HepG2 (cell line): ENCODE measurements around the gene ASZ1. TPM values are rescaled to one million over a fixed set of nuclear protein-coding genes. Genes with fewer than 3 reads are reported as not detected.

Experiments
- ATAC-seq: fragments of 200-7000 bp; cut with Tn5 transposase; 3 replicates; pipeline ENCODE4 v1.9.1; 2020; ENCODE audit warnings: mild to moderate bottlenecking, moderate library complexity
- BruUV-seq: library from RNA; stranded (reverse); fragments of 400-500 nt; replicated peaks from 2 replicates; lab custom pipeline; 2021; lab: Mats Ljungman, UMichigan
- CTCF ChIA-PET: fragments of 300-600 bp; formaldehyde crosslinking; extraction: SDS; loops from one replicate; lab custom pipeline; 2021; ENCODE audit warnings: low total read pairs, inconsistent platforms, low intra/inter-chr PET ratio; lab: Yijun Ruan, JAX
- POLR2A ChIA-PET: fragments of 350-600 bp; sonication (Branson Sonifier 250); formaldehyde crosslinking; loops from one replicate; lab custom pipeline; 2020; ENCODE audit warnings: antibody characterized with exemption, inconsistent platforms; lab: Yijun Ruan, JAX
- DNase-seq: peaks from one replicate; pipeline ENCODE4 v3.0.0-alpha.2; 2015; ENCODE audit warnings: low spot score
- FAIRE-seq: peaks from 3 replicates; lab custom pipeline; 2011; peaks lifted over from hg19 to GRCh38; lab: Jason Lieb, UNC
- H2AFZ ChIP-seq: one replicate; pipeline ENCODE4 v1.6.1; 2011; ENCODE audit warnings: low read length, inconsistent platforms
- H3K27ac ChIP-seq: fragments of 300-600 bp; 3 replicates; pipeline ENCODE4 v1.8.0; 2011; ENCODE audit warnings: mixed run types, mild to moderate bottlenecking, mixed read lengths, low read length, inconsistent platforms; ENCODE audit not compliant: insufficient read depth; ENCODE audit errors: extremely low read length
- H3K27me3 ChIP-seq, 2 experiments: fragments of 200-600 bp in 1 of 2; 2 replicates in 1 of 2; 3 replicates in 1 of 2; pipeline versions ENCODE4 v1.6.0 to v1.8.0; 2011; ENCODE audit warnings: low read length in 2 of 2, mild to moderate bottlenecking in 2 of 2, moderate library complexity in 2 of 2, inconsistent platforms in 1 of 2; ENCODE audit not compliant: insufficient read depth in 2 of 2, control insufficient read depth in 1 of 2
- H3K36me3 ChIP-seq, 2 experiments: fragments of 200-600 bp in 1 of 2; replicated peaks in 1 of 2; 2 replicates in 1 of 2; 3 replicates in 1 of 2; pipeline versions ENCODE4 v1.5.1 to v1.8.0; 2011; ENCODE audit warnings: low read length in 2 of 2, inconsistent platforms in 1 of 2; ENCODE audit not compliant: insufficient read depth in 2 of 2, control insufficient read depth in 1 of 2
- H3K4me1 ChIP-seq: 2 replicates; pipeline ENCODE4 v1.5.1; 2012; ENCODE audit warnings: low read length, inconsistent platforms; ENCODE audit not compliant: insufficient read depth
- H3K4me2 ChIP-seq: 2 replicates; pipeline ENCODE4 v1.6.0; 2011; ENCODE audit warnings: low read depth, low read length, inconsistent platforms
- H3K4me3 ChIP-seq, 3 experiments: fragments of 200-600 bp in 1 of 3; sonication (generic), shearing (Covaris generic) in 1 of 3; replicated peaks in 1 of 3; 2 replicates each; pipeline ENCODE4 v1.5.1; 2011 to 2016; ENCODE audit warnings: low read length in 3 of 3, inconsistent platforms in 2 of 3, low read depth in 2 of 3, mild to moderate bottlenecking in 2 of 3, control low read depth in 1 of 3, mixed read lengths in 1 of 3; ENCODE audit not compliant: insufficient read depth in 1 of 3
- H3K79me2 ChIP-seq: one replicate; pipeline ENCODE4 v1.6.1; 2011; ENCODE audit warnings: low read length, inconsistent platforms; ENCODE audit not compliant: insufficient read depth
- H3K9ac ChIP-seq: 2 replicates; pipeline ENCODE4 v1.6.0; 2011; ENCODE audit warnings: mild to moderate bottlenecking, low read depth, low read length, inconsistent platforms; ENCODE audit not compliant: insufficient read depth
- H3K9me3 ChIP-seq: 2 replicates; pipeline ENCODE4 v1.5.1; 2012; ENCODE audit warnings: mild to moderate bottlenecking, low read length
- H4K20me1 ChIP-seq: 2 replicates; pipeline ENCODE4 v1.6.0; 2011; ENCODE audit warnings: inconsistent platforms, mild to moderate bottlenecking, low read length, moderate library complexity; ENCODE audit not compliant: insufficient read depth
- HDAC6 ChIP-seq: fragments of 200-600 bp; sonication (generic); IDR thresholded peaks from 2 replicates; pipeline ENCODE4 v1.7.0; 2017; ENCODE audit warnings: mild to moderate bottlenecking, antibody characterized with exemption, low read length, low read depth
- NR2F6 ChIP-seq, 2 experiments: IDR thresholded peaks; 2 replicates each; pipeline ENCODE4 v1.6.1; 2016; ENCODE audit warnings: antibody characterized with exemption in 1 of 2, mild to moderate bottlenecking in 1 of 2
- SSRP1 ChIP-seq: IDR thresholded peaks from 2 replicates; pipeline ENCODE4 v1.6.1; 2016; ENCODE audit warnings: control low read depth
- TEAD2 ChIP-seq: sonication (generic); formaldehyde crosslinking; IDR thresholded peaks from 2 replicates; pipeline ENCODE4 v1.9.0; 2021; ENCODE audit warnings: missing genetic modification reagents
- ZNF557 ChIP-seq: sonication (generic); formaldehyde crosslinking; IDR thresholded peaks from 2 replicates; pipeline ENCODE4 v1.4.0; 2020; ENCODE audit warnings: missing genetic modification reagents
- ZSCAN30 ChIP-seq: sonication (generic); formaldehyde crosslinking; IDR thresholded peaks from 2 replicates; pipeline ENCODE4 v1.5.0; 2020; ENCODE audit warnings: mild to moderate bottlenecking, missing genetic modification reagents
- WGBS: methylation state at CpG from one replicate; pipeline ENCODE4 v1.1.6; 2017; ENCODE audit warnings: low lambda C conversion rate; 5-methylcytosine and 5-hydroxymethylcytosine counted together
- in situ Hi-C: cut with HindIII; loops from 2 replicates; pipeline ENCODE4 v1.10.0; 2017; ENCODE audit warnings: low pct_unique_long_range_greater_than_20kb; ENCODE audit not compliant: extremely low pct_ligation_motif_present
- intact Hi-C: fragments of 100-400 bp; cut with micrococcal nuclease; formaldehyde crosslinking; loops from one replicate; pipeline ENCODE4 v1.10.0; 2022; ENCODE audit not compliant: unreplicated experiment
- polyA plus RNA-seq, 8 experiments: library from polyadenylated mRNA; depleted of rRNA in 3 of 8; stranded (reverse) in 7 of 8; unstranded in 1 of 8; fragments of >200 nt; fragmentation: Illumina TruSeq in 4 of 8; extraction: Trizol in 4 of 8; gene quantifications; 2 replicates each; pipeline versions ENCODE4 v1.2.1 to v1.2.3, GENCODE V29; 2011 to 2016; ENCODE audit warnings: low read depth in 4 of 8, missing spikeins in 1 of 8, mixed read lengths in 1 of 8; ENCODE audit not compliant: insufficient read depth in 1 of 8
- total RNA-seq, 5 experiments: library from RNA; depleted of rRNA; stranded (reverse); fragments of >200 nt; fragmentation: Illumina TruSeq; extraction: Trizol; gene quantifications; 2 replicates each; pipeline ENCODE4 v1.2.3, GENCODE V29; 2016; ENCODE audit warnings: low read depth in 1 of 5
- TF ChIP-seq, protein P1 (sequence below): IDR thresholded peaks from 2 replicates; pipeline ENCODE4 v1.6.1; 2012; ENCODE audit warnings: low read length, improper control_type of control experiment

The ASZ1 gene
- total and polyA plus RNA-seq, 2 of the 13 experiments (the other 11 are each of a cell fraction or from before 2014, with no cell fraction given): not detected

DNA sequence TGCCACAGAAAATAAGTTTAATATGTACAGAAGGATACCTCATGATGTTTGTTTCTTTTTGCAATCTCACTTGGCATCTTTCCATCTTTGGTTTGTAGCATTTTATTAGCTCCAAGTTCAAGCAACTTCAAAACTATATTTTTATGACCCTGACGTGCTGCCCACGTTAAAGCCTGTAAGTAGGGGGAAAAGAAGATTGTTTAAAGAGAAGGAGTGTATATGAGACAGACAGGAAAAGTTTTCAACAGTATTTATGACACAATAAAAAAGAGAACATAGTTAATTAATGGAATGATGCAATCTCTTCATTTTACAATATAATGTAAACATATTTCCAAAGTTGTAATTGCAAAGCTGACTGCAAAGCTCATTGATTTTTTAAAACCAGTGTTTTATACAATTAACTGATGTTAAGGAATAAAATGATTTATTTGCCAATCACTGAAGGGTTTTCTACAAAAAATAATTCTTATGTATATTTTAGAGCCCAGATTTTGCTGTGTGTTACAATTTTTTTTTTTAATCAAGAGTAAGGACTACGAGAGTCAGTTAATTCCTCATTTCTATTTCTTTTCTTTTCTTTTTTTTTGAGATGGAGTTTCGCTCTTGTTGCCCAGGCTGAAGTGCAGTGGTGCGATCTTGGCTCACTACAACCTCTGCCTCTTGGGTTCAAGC, 42.5 kb downstream of the ASZ1 start (continued):
- TF ChIP-seq, protein P1, sequence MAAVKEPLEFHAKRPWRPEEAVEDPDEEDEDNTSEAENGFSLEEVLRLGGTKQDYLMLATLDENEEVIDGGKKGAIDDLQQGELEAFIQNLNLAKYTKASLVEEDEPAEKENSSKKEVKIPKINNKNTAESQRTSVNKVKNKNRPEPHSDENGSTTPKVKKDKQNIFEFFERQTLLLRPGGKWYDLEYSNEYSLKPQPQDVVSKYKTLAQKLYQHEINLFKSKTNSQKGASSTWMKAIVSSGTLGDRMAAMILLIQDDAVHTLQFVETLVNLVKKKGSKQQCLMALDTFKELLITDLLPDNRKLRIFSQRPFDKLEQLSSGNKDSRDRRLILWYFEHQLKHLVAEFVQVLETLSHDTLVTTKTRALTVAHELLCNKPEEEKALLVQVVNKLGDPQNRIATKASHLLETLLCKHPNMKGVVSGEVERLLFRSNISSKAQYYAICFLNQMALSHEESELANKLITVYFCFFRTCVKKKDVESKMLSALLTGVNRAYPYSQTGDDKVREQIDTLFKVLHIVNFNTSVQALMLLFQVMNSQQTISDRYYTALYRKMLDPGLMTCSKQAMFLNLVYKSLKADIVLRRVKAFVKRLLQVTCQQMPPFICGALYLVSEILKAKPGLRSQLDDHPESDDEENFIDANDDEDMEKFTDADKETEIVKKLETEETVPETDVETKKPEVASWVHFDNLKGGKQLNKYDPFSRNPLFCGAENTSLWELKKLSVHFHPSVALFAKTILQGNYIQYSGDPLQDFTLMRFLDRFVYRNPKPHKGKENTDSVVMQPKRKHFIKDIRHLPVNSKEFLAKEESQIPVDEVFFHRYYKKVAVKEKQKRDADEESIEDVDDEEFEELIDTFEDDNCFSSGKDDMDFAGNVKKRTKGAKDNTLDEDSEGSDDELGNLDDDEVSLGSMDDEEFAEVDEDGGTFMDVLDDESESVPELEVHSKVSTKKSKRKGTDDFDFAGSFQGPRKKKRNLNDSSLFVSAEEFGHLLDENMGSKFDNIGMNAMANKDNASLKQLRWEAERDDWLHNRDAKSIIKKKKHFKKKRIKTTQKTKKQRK: no peak
- TF ChIP-seq HDAC6: no peak
- TF ChIP-seq ZSCAN30 (CRISPR knock-in tag): no peak
- TF ChIP-seq TEAD2: no peak
- no peak for TF ChIP-seq NR2F6 (IDR thresholded peaks at IDR 0.05)
- no peak for TF ChIP-seq NR2F6 (CRISPR knock-in tag; IDR thresholded peaks at IDR 0.05)
- no peak for TF ChIP-seq ZNF557 (CRISPR knock-in tag)

DNA sequence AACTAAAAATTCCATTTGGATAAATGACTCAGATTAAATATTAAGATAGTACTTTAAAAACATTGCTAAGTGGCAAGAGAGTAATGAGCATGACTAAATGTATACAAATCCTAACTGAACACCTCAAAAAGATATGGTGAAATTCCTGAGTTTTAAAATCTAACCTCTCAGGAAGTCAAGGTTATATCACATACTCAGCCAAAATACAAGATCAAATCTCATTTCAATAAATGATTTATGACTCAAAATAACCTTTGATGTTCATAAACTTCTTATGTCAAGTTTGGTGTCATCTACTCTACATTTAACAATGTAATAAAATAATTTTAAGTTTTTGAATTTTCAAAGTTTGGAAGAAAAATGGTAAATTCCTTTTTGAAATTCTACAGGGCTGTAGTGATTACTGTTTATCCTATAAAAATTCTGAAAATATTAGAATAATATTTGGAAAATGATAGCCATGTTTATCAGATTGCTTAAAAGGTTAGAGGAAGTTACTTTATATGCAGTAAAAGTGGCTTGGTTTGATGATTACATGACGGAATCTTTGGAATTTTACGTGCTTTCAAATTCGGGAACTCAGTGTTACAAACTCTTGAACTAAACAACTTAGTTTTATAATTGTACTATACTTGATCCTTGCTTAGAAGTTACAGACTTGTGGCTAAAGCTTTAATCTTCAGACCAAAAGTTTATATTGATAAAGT, 43.7 kb downstream of the ASZ1 start:
- ChIA-PET POLR2A (no interaction called here), CTCF (no interaction called here)
- Histone ChIP-seq H3K27me3 (no peaks in the 10 kb centered on the region), H3K36me3 (no peaks in the 10 kb centered on the region), H2AFZ (no peak overlapping the region), H3K4me1 (no peaks in the 10 kb centered on the region), H4K20me1 (no peaks in the 10 kb centered on the region), H3K4me3 (no peak overlapping the region), H3K79me2 (no peaks in the 10 kb centered on the region), H3K9ac (no peak overlapping the region), H3K4me2 (no peak overlapping the region), H3K9me3 (no peaks in the 10 kb centered on the region), H3K27ac (no peak overlapping the region)
- in situ Hi-C loops: no loop called here
- BruUV-seq: no TSS peak
- FAIRE-seq (no peak), DNase-seq (no peak), ATAC-seq (no peak)
- intact Hi-C loops: loop anchor here (2.0 kb wide), 1 partner anchor 171 kb away; no protein-coding TSS in a partner anchor
- TF ChIP-seq SSRP1 (CRISPR knock-in tag): no peak
- WGBS: 25% methylated on average over 3 of the region's 3 CpGs
